WERI-Rb-1 (cell line): ENCODE results near the gene GRIA2.
A peak's percentile ranks its signal among the peaks of the same experiment; 100 is the strongest.

Experiments used
- DNase-seq: peaks from one replicate; pipeline ENCODE4 v3.0.0-alpha.2; 2020
- H3K27ac ChIP-seq: fragments of 250-450 bp; sonication (Bioruptor Pico); 2 replicates; pipeline ENCODE4 v1.5.1; 2020; ENCODE audit warnings: mild to moderate bottlenecking, moderate library complexity
- H3K27me3 ChIP-seq: fragments of 250-450 bp; sonication (Bioruptor Pico); 2 replicates; pipeline ENCODE4 v1.5.1; 2021; ENCODE audit warnings: mild to moderate bottlenecking, low read depth, moderate library complexity; ENCODE audit not compliant: insufficient read depth, severe bottlenecking
- H3K36me3 ChIP-seq: fragments of 250-450 bp; sonication (Bioruptor Pico); 2 replicates; pipeline ENCODE4 v1.5.1; 2020; ENCODE audit warnings: mild to moderate bottlenecking, moderate library complexity
- H3K4me3 ChIP-seq: 2 replicates; pipeline ENCODE4 v1.5.1; 2011; ENCODE audit warnings: low read depth, mild to moderate bottlenecking, control low read depth, low read length
- H3K9me3 ChIP-seq: fragments of 250-450 bp; sonication (Bioruptor Pico); 2 replicates; pipeline ENCODE4 v1.5.1; 2021; ENCODE audit warnings: mild to moderate bottlenecking, moderate library complexity; ENCODE audit not compliant: severe bottlenecking
- CTCF ChIP-seq: IDR thresholded peaks from 2 replicates; pipeline ENCODE4 v1.5.1; 2011; ENCODE audit warnings: low read depth, mild to moderate bottlenecking, control low read depth, inconsistent platforms, low read length

GRIA2 gene

GRCh38 chr4:157196046-157196445 is 24.5 kb upstream of the GRIA2 start:
- no peaks in the 10 kb centered on the region for H3K9me3 ChIP-seq
- no peak overlapping the region for H3K27ac ChIP-seq
- no peaks in the 10 kb centered on the region for H3K36me3 ChIP-seq
- no peak for TF ChIP-seq CTCF
- H3K4me3 ChIP-seq: no peak overlapping the region
- no peaks in the 10 kb centered on the region for H3K27me3 ChIP-seq
- DNase-seq: no peak

- Histone ChIP-seq H3K27me3 (no peaks in the 10 kb centered on the region), H3K36me3 (no peaks in the 10 kb centered on the region), H3K27ac (no peak overlapping the region), H3K9me3 (no peaks in the 10 kb centered on the region), H3K4me3 (no peak overlapping the region)
- peak; percentile 55 for TF ChIP-seq CTCF
- DNase-seq: peak; percentile 33
These were observed 15.8 kb upstream of the GRIA2 start for GRCh38 chr4:157204634-157205244.

- peak; percentile 32; the same call in 1 of the 2 replicates for TF ChIP-seq CTCF
- DNase-seq: no peak
These were observed 2.8 kb upstream of the GRIA2 start for GRCh38 chr4:157217708-157218107.

GRCh38 chr4:157219711-157220370 is 687 bp upstream of the GRIA2 start:
- Histone ChIP-seq H3K27ac (no peak overlapping the region), H3K36me3 (peaks cover 2% of the 10 kb centered on the region; the same call in 1 of the 2 replicates), H3K27me3 (peaks cover 2% of the 10 kb centered on the region), H3K9me3 (no peaks in the 10 kb centered on the region), H3K4me3 (peak overlapping the region; percentile 86)
- no peak for TF ChIP-seq CTCF
- no peak for DNase-seq

More at GRCh38 chr4:157217708-157218107, 2.8 kb upstream of the GRIA2 start:
- no peak overlapping the region for H3K27ac ChIP-seq
- no peaks in the 10 kb centered on the region for H3K9me3 ChIP-seq
- peaks cover 2% of the 10 kb centered on the region; the same call in 1 of the 2 replicates for H3K36me3 ChIP-seq
- H3K27me3 ChIP-seq: peaks cover 2% of the 10 kb centered on the region
- H3K4me3 ChIP-seq: no peak overlapping the region

GRCh38 chr4:157221426-157221894 is 932 bp downstream of the GRIA2 start:
- Histone ChIP-seq H3K4me3 (peak overlapping the region; percentile 86), H3K9me3 (no peaks in the 10 kb centered on the region), H3K27me3 (peaks cover 2% of the 10 kb centered on the region), H3K27ac (no peak overlapping the region), H3K36me3 (peaks cover 2% of the 10 kb centered on the region; the same call in 1 of the 2 replicates)
- no peak for TF ChIP-seq CTCF
- DNase-seq: no peak
